ENCODE results near the gene GRIN1. TPM values are rescaled to one million over a fixed set of nuclear protein-coding genes. Genes with fewer than 3 reads are reported as not detected.

GRIN1 gene
- total and polyA plus RNA-seq, 2 of the 8 experiments (the other 6 are each of a cell fraction or from before 2014, with no cell fraction given): 0.48 to 2.1 TPM

DNA sequence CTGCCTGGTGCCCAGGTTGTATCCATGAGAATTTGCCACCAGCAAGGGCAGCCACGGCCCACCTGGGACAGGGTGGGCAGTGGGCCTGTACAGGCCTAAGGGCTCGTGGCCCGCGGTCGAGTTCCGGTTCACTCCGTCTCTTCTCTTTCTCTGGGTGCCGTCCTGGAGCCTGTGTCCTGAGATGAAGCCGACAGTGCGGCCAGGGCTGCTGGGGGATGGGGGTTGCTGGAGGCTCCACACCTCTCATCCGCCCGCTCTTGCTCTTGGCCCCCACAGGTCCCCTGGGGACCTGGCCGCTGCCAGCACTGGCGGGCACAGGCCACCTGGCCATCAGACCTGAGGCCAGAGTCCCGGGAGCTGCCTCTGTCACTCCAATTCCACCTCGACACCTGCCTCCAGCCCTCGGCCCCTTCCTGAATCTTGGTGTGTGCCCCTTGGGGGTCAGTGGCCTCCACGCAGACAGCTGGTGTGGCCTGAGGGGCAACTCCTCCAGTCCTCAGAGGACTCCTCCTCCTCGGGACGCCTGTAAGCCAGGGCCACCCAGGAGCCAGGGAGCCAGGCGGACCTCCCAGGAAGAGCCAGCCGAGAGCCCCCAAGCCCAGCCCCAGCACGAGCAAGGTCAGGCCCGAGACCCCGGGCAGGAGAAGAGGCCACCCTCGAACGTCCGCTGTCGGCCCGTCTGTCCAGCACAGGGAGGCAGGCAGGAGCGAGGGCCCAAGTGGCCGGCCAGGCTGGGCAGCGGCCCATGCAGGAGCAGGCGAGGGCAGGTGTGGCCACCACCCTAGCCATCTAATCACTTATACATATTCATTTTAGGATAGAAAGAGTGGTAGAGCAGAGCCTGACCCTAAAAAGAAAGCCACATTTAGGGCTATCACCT, 25.7 kb downstream of the GRIN1 start:
- Histone ChIP-seq H3K23me2 (ENCODE audit: low read depth, low read length) (peaks cover 19% of the 10 kb centered on the region; the same call in 1 of the 2 replicates), H3K4ac (replicated peaks; ENCODE audit: insufficient read length, low read depth, low read length) (no peak overlapping the region), H4K5ac (ENCODE audit: insufficient read length, low read depth, low read length) (no peak overlapping the region), H3K9ac (replicated peaks in 1 of 4; ENCODE audit: extremely low read depth in 1 of 4, low read depth in 3 of 4, low read length in 3 of 4) (no peak overlapping the region), H3K4me3 (ENCODE audit: extremely low read depth in 1 of 4, insufficient read depth in 2 of 4, low read depth in 3 of 4, low read length in 4 of 4) (no peak overlapping the region), H4K20me1 (replicated peaks in 1 of 2; ENCODE audit: control insufficient read depth in 1 of 2, insufficient read depth in 2 of 2, low read length in 2 of 2) (peaks cover 0 to 15% of the 10 kb centered on the region in 2 experiments), H3K14ac (ENCODE audit: insufficient read length) (no peak overlapping the region), H3K4me1 (replicated peaks in 1 of 4; ENCODE audit: control insufficient read depth in 3 of 4, insufficient read depth in 4 of 4, low read length in 3 of 4) (peaks cover 0 to 16% (median 13%) of the 10 kb centered on the region in 4 experiments; a peak in 6 of 7 replicates), H3K9me3 (ENCODE audit: insufficient read depth in 2 of 2, low read depth in 1 of 2, low read length in 1 of 2) (no peaks in the 10 kb centered on the region), H3K18ac (ENCODE audit: extremely low read depth, low read length) (no peak overlapping the region; the same call in 1 of the 2 replicates), H4K91ac (replicated peaks; ENCODE audit: insufficient read length, low read length) (no peak overlapping the region), H3K23ac (ENCODE audit: insufficient read length) (no peak overlapping the region), H3K36me3 (ENCODE audit: control insufficient read depth in 2 of 4, insufficient read depth in 4 of 4, low read length in 3 of 4) (no peaks in the 10 kb centered on the region; a peak in 1 of 8 replicates), H2BK5ac (ENCODE audit: low read depth, low read length) (no peak overlapping the region), H3K27ac (ENCODE audit: low read depth, low read length) (no peak overlapping the region), H2AFZ (ENCODE audit: low read length) (no peak overlapping the region), H2BK15ac (ENCODE audit: low read length) (no peak overlapping the region), H3K56ac (replicated peaks; ENCODE audit: insufficient read length, low read depth, low read length) (no peak overlapping the region), H2BK12ac (ENCODE audit: low read depth, low read length) (no peak overlapping the region), H2BK20ac (ENCODE audit: low read length) (no peak overlapping the region), H2BK120ac (replicated peaks; ENCODE audit: low read depth, low read length) (no peak overlapping the region), H3K27me3 (replicated peaks in 1 of 4; ENCODE audit: control insufficient read depth in 3 of 4, extremely low read depth in 1 of 4, insufficient read depth in 3 of 4, low read length in 3 of 4) (peaks cover 63 to 98% (median 87%) of the 10 kb centered on the region in 4 experiments), H2AK5ac (ENCODE audit: low read depth, low read length) (no peak overlapping the region), H3K4me2 (ENCODE audit: insufficient read depth in 1 of 2, low read depth in 2 of 2, low read length in 2 of 2) (no peak overlapping the region), H4K8ac (ENCODE audit: extremely low read depth, insufficient read depth, low read length) (no peak overlapping the region), H3K79me2 (ENCODE audit: control insufficient read depth in 1 of 2, insufficient read depth in 2 of 2, low read length in 2 of 2) (no peaks in the 10 kb centered on the region), H3K79me1 (ENCODE audit: low read depth, low read length) (no peaks in the 10 kb centered on the region; the same call in 1 of the 2 replicates)
- TF ChIP-seq CBX5 (IDR thresholded peaks at IDR 0.05; ENCODE audit: low read depth, low read length) (no peak), CHD2 (IDR thresholded peaks at IDR 0.05; ENCODE audit: low read length) (no peak), JUN (IDR thresholded peaks at IDR 0.05; ENCODE audit: low read depth, low read length) (no peak), PHF8 (conservative IDR thresholded peaks at IDR 0.05; ENCODE audit: low read depth, low read length) (no peak), CREB1 (IDR thresholded peaks at IDR 0.05) (no peak), CBX8 (IDR thresholded peaks at IDR 0.05; ENCODE audit: borderline replicate concordance, low read depth, low read length) (no peak), HDAC6 (IDR thresholded peaks at IDR 0.05; ENCODE audit: low read depth, low read length) (no peak), ZNF274 (IDR thresholded peaks at IDR 0.05; ENCODE audit: borderline replicate concordance, extremely low read depth, low read length) (no peak), MAFK (IDR thresholded peaks at IDR 0.05; ENCODE audit: low read depth, low read length) (no peak), TCF12 (IDR thresholded peaks at IDR 0.05; ENCODE audit: low read depth, low read length) (no peak)
- TF ChIP-seq, protein P1, sequence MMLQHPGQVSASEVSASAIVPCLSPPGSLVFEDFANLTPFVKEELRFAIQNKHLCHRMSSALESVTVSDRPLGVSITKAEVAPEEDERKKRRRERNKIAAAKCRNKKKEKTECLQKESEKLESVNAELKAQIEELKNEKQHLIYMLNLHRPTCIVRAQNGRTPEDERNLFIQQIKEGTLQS (IDR thresholded peaks at IDR 0.05; ENCODE audit: insufficient read depth, low read depth, low read length): no peak
- TF ChIP-seq, protein P2, sequence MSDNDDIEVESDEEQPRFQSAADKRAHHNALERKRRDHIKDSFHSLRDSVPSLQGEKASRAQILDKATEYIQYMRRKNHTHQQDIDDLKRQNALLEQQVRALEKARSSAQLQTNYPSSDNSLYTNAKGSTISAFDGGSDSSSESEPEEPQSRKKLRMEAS (IDR thresholded peaks at IDR 0.05): no peak
- WGBS, 2 experiments (ENCODE audit: extremely low coverage in 1 of 2, insufficient coverage in 1 of 2, insufficient read length in 1 of 2, insufficient replicate concordance in 2 of 2, low coverage in 1 of 2, low lambda C conversion rate in 2 of 2, missing lambda C conversion rate in 1 of 2): 94% methylated on average over 29 of the region's 34 CpGs; no CpG with 5 or more reads in 1 of the 2 experiments
- DNase-seq (ENCODE audit: low read depth in 1 of 2, low spot score in 2 of 2) (no peak), FAIRE-seq (no peak)
- ChIA-PET POLR2A (ENCODE audit: partially characterized antibody) (interaction anchor here (2.9 kb wide), 1 partner anchor 35 kb away, joined by 12 read pairs; no protein-coding TSS in a partner anchor), CTCF (ENCODE audit: partially characterized antibody) (interaction anchor here (1.0 to 4.0 kb wide), 4 partner anchors 11 to 101 kb away, joined by 3 to 16 read pairs (median 6); partner anchors contain the start of gene CYSRT1)

Data from H1 (cell line).